NB4 (cell line): ENCODE results near the gene PPID.

ENCODE experiments used
- CTCF ChIP-seq: IDR thresholded peaks from one replicate; pipeline ENCODE4 v1.5.1; 2012; ENCODE audit warnings: low read depth, low read length
- POLR2A ChIP-seq: IDR thresholded peaks from 2 replicates; pipeline ENCODE4 v1.6.1; 2011; ENCODE audit warnings: mild to moderate bottlenecking; ENCODE audit not compliant: insufficient read length; ENCODE audit errors: extremely low read depth

GRCh38 chr4:158758142-158758541 lies 34.9 kb upstream of the PPID start:
- TF ChIP-seq CTCF (no peak), POLR2A (no peak)
